HepG2 (cell line): ENCODE measurements around the gene NME7. TPM values are rescaled to one million over a fixed set of nuclear protein-coding genes. Genes with fewer than 3 reads are reported as not detected.

Source experiments
- AGO1 ChIP-seq: fragments of 200-400 bp; formaldehyde crosslinking; IDR thresholded peaks from 2 replicates; pipeline ENCODE4 v1.6.1; 2017; ENCODE audit warnings: mild to moderate bottlenecking, low read depth, low read length, moderate library complexity; ENCODE audit not compliant: poor library complexity, severe bottlenecking
- DRAP1 ChIP-seq: IDR thresholded peaks from 2 replicates; pipeline ENCODE4 v1.6.1; 2016; ENCODE audit warnings: missing genetic modification reagents, missing compliant biosample characterization
- FOXP1 ChIP-seq, 2 experiments: fragments of 450-650 bp in 1 of 2; IDR thresholded peaks; 2 replicates each; pipeline ENCODE4 v1.6.1; 2017 to 2018; ENCODE audit warnings: antibody characterized with exemption in 1 of 2
- HMGXB4 ChIP-seq, 2 experiments: sonication (generic) in 1 of 2; formaldehyde crosslinking in 1 of 2; IDR thresholded peaks; 2 replicates each; pipeline versions ENCODE4 v1.4.0 to v1.6.1; 2018 to 2020; ENCODE audit warnings: missing genetic modification reagents in 2 of 2, borderline replicate concordance in 1 of 2, low read depth in 1 of 2, mild to moderate bottlenecking in 1 of 2, missing biosample characterization in 1 of 2
- HNRNPK ChIP-seq: fragments of 200-400 bp; formaldehyde crosslinking; IDR thresholded peaks from 2 replicates; pipeline ENCODE4 v1.6.1; 2018; ENCODE audit warnings: low read length, low read depth, moderate library complexity, mild to moderate bottlenecking; ENCODE audit not compliant: poor library complexity, severe bottlenecking
- HNRNPLL ChIP-seq: fragments of 200-400 bp; formaldehyde crosslinking; IDR thresholded peaks from 2 replicates; pipeline ENCODE4 v1.6.1; 2017; ENCODE audit warnings: mild to moderate bottlenecking, low read depth, low read length; ENCODE audit not compliant: poor library complexity, severe bottlenecking
- KDM1A ChIP-seq: IDR thresholded peaks from 2 replicates; pipeline ENCODE4 v1.6.1; 2016; ENCODE audit warnings: missing compliant biosample characterization
- NFE2L1 ChIP-seq: sonication (generic); formaldehyde crosslinking; IDR thresholded peaks from 2 replicates; pipeline ENCODE4 v1.4.0; 2020; ENCODE audit warnings: missing genetic modification reagents, mild to moderate bottlenecking, borderline replicate concordance
- NR2F1 ChIP-seq, 2 experiments: fragments of 450-650 bp in 1 of 2; formaldehyde crosslinking in 1 of 2; IDR thresholded peaks; 2 replicates each; pipeline versions ENCODE4 v1.5.0 to v1.6.1; 2016 to 2020; ENCODE audit warnings: mild to moderate bottlenecking in 1 of 2, missing compliant biosample characterization in 1 of 2, missing genetic modification reagents in 1 of 2, moderate library complexity in 1 of 2
- RFX5 ChIP-seq: IDR thresholded peaks from 2 replicates; pipeline ENCODE4 v1.6.1; 2011; ENCODE audit warnings: low read depth, low read length, improper control_type of control experiment
- TEAD3 ChIP-seq: optimal IDR thresholded peaks from 2 replicates; pipeline ENCODE3; 2016; ENCODE audit warnings: borderline replicate concordance
- TRIM24 ChIP-seq: sonication (generic); formaldehyde crosslinking; IDR thresholded peaks from 2 replicates; pipeline ENCODE4 v1.8.0; 2022; ENCODE audit warnings: mild to moderate bottlenecking, missing genetic modification reagents
- ZBTB1 ChIP-seq: sonication (generic); formaldehyde crosslinking; IDR thresholded peaks from 2 replicates; pipeline ENCODE4 v1.4.0; 2020; ENCODE audit warnings: missing genetic modification reagents, borderline replicate concordance
- ZBTB37 ChIP-seq: sonication (generic); formaldehyde crosslinking; IDR thresholded peaks from 2 replicates; pipeline ENCODE4 v1.4.0; 2020; ENCODE audit warnings: mild to moderate bottlenecking, missing genetic modification reagents
- ZNF24 ChIP-seq: fragments of 450-650 bp; IDR thresholded peaks from 2 replicates; pipeline ENCODE4 v1.6.1; 2017; ENCODE audit warnings: antibody characterized with exemption, mild to moderate bottlenecking
- ZNF512 ChIP-seq: sonication (generic); formaldehyde crosslinking; IDR thresholded peaks from 2 replicates; pipeline ENCODE4 v1.4.0; 2020; ENCODE audit warnings: mild to moderate bottlenecking, missing genetic modification reagents
- ZNF549 ChIP-seq: sonication (generic); formaldehyde crosslinking; IDR thresholded peaks from 2 replicates; pipeline ENCODE4 v1.5.0; 2020; ENCODE audit warnings: missing genetic modification reagents
- ZNF572 ChIP-seq: sonication (generic); formaldehyde crosslinking; IDR thresholded peaks from 2 replicates; pipeline ENCODE4 v1.5.1; 2020; ENCODE audit warnings: mild to moderate bottlenecking, missing genetic modification reagents
- ZNF724P ChIP-seq: sonication (generic); formaldehyde crosslinking; IDR thresholded peaks from 2 replicates; pipeline ENCODE4 v1.8.0; 2022; ENCODE audit warnings: missing genetic modification reagents, borderline replicate concordance
- ZNF770 ChIP-seq: sonication (generic); formaldehyde crosslinking; IDR thresholded peaks from 2 replicates; pipeline ENCODE4 v1.5.0; 2020; ENCODE audit warnings: mild to moderate bottlenecking, missing genetic modification reagents
- ZNF775 ChIP-seq: sonication (generic); formaldehyde crosslinking; IDR thresholded peaks from 2 replicates; pipeline ENCODE4 v1.4.0; 2020; ENCODE audit warnings: missing genetic modification reagents, mild to moderate bottlenecking, moderate library complexity, borderline replicate concordance
- polyA plus RNA-seq, 8 experiments: library from polyadenylated mRNA; depleted of rRNA in 3 of 8; stranded (reverse) in 7 of 8; unstranded in 1 of 8; fragments of >200 nt; fragmentation: Illumina TruSeq in 4 of 8; extraction: Trizol in 4 of 8; gene quantifications; 2 replicates each; pipeline versions ENCODE4 v1.2.1 to v1.2.3, GENCODE V29; 2011 to 2016; ENCODE audit warnings: low read depth in 4 of 8, missing spikeins in 1 of 8, mixed read lengths in 1 of 8; ENCODE audit not compliant: insufficient read depth in 1 of 8
- total RNA-seq, 5 experiments: library from RNA; depleted of rRNA; stranded (reverse); fragments of >200 nt; fragmentation: Illumina TruSeq; extraction: Trizol; gene quantifications; 2 replicates each; pipeline ENCODE4 v1.2.3, GENCODE V29; 2016; ENCODE audit warnings: low read depth in 1 of 5

NME7 gene
- total and polyA plus RNA-seq, 2 of the 13 experiments (the other 11 are each of a cell fraction or from before 2014, with no cell fraction given), result 9.4 to 22.5 TPM

GRCh38 chr1:169144941-169145626 is 222.5 kb downstream of the NME7 start (continued):
- TF ChIP-seq ZNF770 (no peak; the same call in 1 of the 2 replicates), ZBTB1 (CRISPR knock-in tag) (no peak), NFE2L1 (CRISPR knock-in tag) (no peak), ZNF549 (no peak), ZNF724P (CRISPR knock-in tag) (no peak), ZBTB37 (CRISPR knock-in tag) (no peak), RFX5 (no peak), HNRNPK (no peak), NR2F1 (CRISPR knock-in tag; IDR thresholded peaks at IDR 0.05) (peak in 1 of 2 experiments; percentile 17; a peak in 1 of 4 replicates), ZNF512 (CRISPR knock-in tag) (no peak), ZNF775 (no peak), TEAD3 (no peak), FOXP1 (IDR thresholded peaks at IDR 0.05) (no peak), FOXP1 (CRISPR knock-in tag; IDR thresholded peaks at IDR 0.05) (0 out of 2 replicates have a peak, but pooled peaks have one; percentile 5), ZNF572 (CRISPR knock-in tag) (no peak), DRAP1 (CRISPR knock-in tag) (0 out of 2 replicates have a peak, but pooled peaks have one; percentile 19), HMGXB4 (CRISPR knock-in tag; IDR thresholded peaks at IDR 0.05; ENCODE audit: borderline replicate concordance in 1 of 2, low read depth in 1 of 2) (no peak), HNRNPLL (no peak), AGO1 (no peak), KDM1A (CRISPR knock-in tag) (no peak), ZNF24 (no peak), TRIM24 (CRISPR knock-in tag) (no peak)
